T-helper 2 cell treated with Interferon-gamma antibody and Interleukin-4, amounts not matched to agents 100 ng/mL and 5 ng/mL, for 36 hours (primary cell): ENCODE results near the gene PCDHGB7. TPM values are rescaled to one million over a fixed set of nuclear protein-coding genes. Genes with fewer than 3 reads are reported as not detected.
"Not testable (repeated sequence)": the region's sequence is repeated elsewhere in the genome, so short reads cannot be mapped to it uniquely, and the experiment has no call there.

ENCODE experiments used
- intact Hi-C: fragments of 100-400 bp; cut with micrococcal nuclease; formaldehyde crosslinking; loops from one replicate; pipeline ENCODE4 v1.15.1; 2023
- total RNA-seq: library from RNA; stranded (reverse); gene quantifications from 2 replicates; pipeline ENCODE4 v1.2.3, GENCODE V29; 2022

Gene PCDHGB7
- total RNA-seq, 1 donor from 2014 or later = 0.39 TPM

DNA sequence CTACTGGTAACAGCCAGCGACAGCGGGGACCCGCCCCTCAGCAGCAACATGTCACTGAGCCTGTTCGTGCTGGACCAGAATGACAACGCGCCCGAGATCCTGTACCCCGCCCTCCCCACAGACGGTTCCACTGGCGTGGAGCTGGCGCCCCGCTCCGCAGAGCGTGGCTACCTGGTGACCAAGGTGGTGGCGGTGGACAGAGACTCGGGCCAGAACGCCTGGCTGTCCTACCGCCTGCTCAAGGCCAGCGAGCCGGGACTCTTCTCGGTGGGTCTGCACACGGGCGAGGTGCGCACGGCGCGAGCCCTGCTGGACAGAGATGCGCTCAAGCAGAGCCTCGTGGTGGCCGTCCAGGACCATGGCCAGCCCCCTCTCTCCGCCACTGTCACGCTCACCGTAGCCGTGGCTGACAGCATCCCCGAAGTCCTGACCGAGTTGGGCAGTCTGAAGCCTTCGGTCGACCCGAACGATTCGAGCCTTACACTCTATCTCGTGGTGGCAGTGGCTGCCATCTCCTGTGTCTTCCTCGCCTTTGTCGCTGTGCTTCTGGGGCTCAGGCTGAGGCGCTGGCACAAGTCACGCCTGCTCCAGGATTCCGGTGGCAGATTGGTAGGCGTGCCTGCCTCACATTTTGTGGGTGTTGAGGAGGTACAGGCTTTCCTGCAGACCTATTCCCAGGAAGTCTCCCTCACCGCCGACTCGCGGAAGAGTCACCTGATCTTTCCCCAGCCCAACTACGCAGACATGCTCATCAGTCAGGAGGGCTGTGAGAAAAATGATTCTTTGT lies 22.9 kb upstream of the PCDHGB7 start:
- intact Hi-C loops = not testable (repeated sequence)

DNA sequence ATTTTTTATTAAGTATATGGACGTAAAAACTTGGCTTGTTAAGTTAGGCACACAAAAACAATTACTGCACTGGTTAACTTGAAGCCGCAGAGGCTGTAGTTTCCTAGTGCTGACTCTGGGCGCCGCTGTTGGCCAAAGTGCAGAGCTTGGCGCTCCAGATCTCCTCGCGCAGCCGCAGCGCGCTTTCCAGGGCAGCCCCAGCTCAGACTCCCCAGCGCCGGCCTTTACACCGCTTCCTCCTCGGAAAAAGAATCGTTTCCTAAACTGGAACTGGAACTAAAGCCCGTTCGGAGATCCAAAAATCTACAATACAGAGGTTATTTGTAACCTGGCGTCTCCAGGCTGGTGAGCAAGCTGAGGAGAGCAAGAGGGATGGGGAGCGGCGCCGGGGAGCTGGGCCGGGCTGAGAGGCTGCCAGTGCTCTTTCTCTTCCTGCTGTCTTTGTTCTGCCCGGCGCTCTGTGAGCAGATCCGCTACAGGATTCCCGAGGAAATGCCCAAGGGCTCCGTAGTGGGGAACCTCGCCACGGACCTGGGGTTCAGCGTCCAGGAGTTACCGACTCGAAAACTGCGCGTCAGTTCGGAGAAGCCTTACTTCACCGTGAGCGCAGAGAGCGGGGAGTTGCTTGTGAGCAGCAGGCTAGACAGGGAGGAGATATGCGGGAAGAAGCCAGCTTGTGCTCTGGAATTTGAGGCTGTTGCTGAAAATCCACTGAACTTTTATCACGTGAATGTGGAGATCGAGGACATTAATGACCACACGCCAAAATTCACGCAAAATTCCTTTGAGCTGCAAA lies 19.5 kb upstream of the PCDHGB7 start, which contains the start of gene PCDHGB5:
PCDHGB5 (plus strand) TSS at position 192 of the 796 bp plus-strand sequence; CDS start at position 373, 181 bp downstream.
- intact Hi-C loops = not testable (repeated sequence)

- intact Hi-C loops = no loop called here
Measured at GRCh38 chr5:141398608-141399007, 18.9 kb upstream of the PCDHGB7 start.

DNA sequence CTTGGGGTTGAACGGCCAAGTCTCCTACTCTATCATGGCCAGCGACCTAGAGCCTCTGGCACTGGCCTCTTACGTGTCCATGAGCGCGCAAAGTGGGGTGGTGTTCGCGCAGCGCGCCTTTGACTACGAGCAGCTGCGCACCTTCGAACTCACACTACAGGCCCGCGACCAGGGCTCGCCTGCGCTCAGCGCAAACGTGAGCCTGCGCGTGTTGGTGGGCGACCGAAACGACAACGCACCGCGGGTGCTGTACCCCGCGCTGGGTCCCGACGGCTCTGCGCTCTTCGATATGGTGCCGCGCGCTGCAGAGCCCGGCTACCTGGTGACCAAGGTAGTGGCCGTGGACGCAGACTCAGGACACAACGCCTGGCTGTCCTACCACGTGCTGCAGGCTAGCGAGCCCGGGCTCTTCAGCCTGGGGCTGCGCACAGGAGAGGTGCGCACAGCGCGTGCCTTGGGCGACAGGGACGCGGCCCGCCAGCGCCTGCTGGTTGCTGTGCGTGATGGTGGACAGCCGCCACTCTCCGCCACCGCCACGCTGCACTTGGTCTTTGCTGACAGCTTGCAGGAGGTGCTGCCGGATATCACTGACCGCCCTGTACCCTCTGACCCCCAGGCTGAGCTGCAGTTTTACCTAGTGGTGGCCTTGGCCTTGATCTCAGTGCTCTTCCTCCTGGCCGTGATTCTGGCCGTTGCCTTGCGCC lies 17.8 kb upstream of the PCDHGB7 start:
- intact Hi-C loops = no loop called here

DNA sequence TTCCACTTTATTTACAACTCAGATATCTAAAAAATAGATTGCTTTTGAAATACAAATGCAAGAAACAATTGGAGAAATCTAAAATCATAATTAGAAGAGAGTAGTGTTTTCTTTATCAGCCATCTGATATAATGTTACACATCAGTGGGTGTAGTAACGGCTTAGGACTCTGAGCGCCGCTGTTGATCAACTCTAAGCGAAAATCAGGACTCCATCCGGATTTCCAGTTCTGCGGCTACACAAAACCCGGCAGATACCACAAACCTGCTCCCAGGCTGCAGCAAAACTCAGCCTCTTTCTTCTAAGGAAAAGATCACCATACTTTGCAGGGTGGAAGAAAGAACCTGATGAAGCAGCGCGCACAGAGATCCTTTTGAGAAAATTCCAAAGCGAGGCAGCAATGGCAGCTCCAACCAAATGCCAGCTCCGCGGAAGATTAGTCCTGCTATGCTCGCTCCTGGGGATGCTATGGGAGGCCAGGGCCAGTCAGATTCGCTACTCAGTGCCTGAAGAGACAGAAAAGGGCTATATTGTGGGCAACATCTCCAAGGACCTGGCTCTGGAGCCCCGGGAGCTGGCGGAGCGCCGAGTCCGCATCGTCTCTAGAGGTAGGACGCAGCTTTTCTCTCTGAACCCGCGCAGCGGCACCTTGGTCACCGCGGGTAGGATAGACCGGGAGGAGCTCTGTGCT lies 14.8 kb upstream of the PCDHGB7 start, which contains the start of gene PCDHGA9:
PCDHGA9 (plus strand) TSS at position 226 of the 691 bp plus-strand sequence; CDS start at position 401, 175 bp downstream.
- intact Hi-C loops = no loop called here

- intact Hi-C loops = no loop called here
Measured at GRCh38 chr5:141403387-141403786, 14.1 kb upstream of the PCDHGB7 start.

GRCh38 chr5:141407790-141408505 lies 9.5 kb upstream of the PCDHGB7 start, which contains the start of gene PCDHGB6:
TSS of gene PCDHGB6 (plus strand) at chr5:141408021. CDS start at chr5:141408203, 182 bp downstream.
- intact Hi-C loops = not testable (repeated sequence)

- intact Hi-C loops = loop anchor here (5.0 to 10.0 kb wide), 2 partner anchors 87 to 175 kb away; partner anchors contain the start of gene TAF7
Measured at GRCh38 chr5:141409598-141410306, 7.7 kb upstream of the PCDHGB7 start.

GRCh38 chr5:141411575-141411974 lies 5.9 kb upstream of the PCDHGB7 start:
- intact Hi-C loops = loop anchor here (5.0 to 10.0 kb wide), 2 partner anchors 89 to 177 kb away; partner anchors contain the start of gene TAF7

GRCh38 chr5:141412854-141413539 lies 4.5 kb upstream of the PCDHGB7 start, which contains the start of gene PCDHGA10:
TSS of gene PCDHGA10 (plus strand) at chr5:141412987. CDS start at chr5:141413176, 189 bp downstream.
- intact Hi-C loops = loop anchor here (1.0 to 10.0 kb wide), 5 partner anchors 91 to 178 kb away; partner anchors contain the start of gene TAF7

DNA sequence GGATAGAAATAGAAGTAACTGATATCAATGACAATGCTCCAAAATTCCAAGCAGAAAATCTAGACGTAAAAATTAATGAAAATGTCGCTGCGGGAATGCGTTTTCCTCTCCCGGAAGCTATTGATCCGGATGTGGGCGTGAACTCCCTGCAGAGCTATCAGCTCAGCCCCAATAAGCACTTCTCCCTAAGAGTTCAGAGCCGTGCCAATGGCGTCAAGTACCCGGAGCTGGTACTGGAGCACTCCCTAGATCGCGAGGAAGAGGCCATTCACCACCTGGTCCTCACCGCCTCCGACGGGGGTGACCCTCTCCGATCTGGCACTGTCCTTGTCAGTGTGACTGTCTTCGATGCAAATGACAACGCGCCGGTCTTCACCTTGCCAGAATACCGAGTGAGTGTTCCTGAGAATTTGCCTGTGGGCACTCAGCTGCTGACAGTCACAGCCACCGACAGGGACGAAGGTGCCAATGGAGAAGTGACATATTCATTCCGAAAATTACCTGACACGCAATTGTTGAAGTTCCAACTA lies 3.9 kb upstream of the PCDHGB7 start:
- intact Hi-C loops = loop anchor here (2.0 to 10.0 kb wide), 4 partner anchors 91 to 179 kb away; partner anchors contain the start of gene TAF7

DNA sequence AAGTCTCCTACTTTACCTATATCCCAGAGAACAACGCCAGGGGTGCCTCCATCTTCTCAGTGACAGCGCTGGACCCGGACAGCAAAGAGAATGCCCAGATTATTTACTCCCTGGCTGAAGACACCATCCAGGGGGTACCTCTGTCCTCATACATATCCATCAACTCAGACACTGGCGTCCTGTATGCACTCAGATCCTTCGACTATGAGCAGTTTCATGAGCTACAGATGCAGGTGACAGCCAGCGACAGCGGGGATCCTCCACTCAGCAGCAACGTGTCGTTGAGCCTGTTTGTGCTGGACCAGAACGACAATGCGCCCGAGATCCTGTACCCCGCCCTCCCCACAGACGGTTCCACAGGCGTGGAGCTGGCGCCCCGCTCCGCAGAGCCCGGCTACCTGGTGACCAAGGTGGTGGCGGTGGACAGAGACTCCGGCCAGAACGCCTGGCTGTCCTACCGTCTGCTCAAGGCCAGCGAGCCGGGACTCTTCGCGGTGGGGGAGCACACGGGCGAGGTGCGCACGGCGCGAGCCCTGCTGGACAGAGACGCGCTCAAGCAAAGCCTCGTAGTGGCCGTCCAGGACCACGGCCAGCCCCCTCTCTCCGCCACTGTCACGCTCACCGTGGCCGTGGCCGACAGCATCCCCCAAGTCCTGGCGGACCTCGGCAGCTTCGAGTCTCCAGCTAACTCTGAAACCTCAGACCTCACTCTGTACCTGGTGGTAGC lies 2.8 kb upstream of the PCDHGB7 start:
- intact Hi-C loops = loop anchor here (5.0 to 10.0 kb wide), 2 partner anchors 92 to 180 kb away; partner anchors contain the start of gene TAF7

DNA sequence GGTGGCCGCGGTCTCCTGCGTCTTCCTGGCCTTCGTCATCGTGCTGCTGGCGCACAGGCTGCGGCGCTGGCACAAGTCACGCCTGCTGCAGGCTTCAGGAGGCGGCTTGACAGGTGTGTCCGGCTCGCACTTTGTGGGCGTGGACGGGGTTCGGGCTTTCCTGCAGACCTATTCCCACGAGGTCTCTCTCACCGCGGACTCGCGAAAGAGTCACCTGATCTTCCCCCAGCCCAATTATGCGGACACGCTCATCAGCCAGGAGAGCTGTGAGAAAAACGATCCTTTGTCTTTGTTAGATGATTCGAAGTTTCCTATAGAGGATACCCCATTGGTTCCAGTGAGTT lies 2.2 kb upstream of the PCDHGB7 start:
- intact Hi-C loops = loop anchor here (10.0 kb wide), 1 partner anchor 180 kb away; no protein-coding TSS in a partner anchor

DNA sequence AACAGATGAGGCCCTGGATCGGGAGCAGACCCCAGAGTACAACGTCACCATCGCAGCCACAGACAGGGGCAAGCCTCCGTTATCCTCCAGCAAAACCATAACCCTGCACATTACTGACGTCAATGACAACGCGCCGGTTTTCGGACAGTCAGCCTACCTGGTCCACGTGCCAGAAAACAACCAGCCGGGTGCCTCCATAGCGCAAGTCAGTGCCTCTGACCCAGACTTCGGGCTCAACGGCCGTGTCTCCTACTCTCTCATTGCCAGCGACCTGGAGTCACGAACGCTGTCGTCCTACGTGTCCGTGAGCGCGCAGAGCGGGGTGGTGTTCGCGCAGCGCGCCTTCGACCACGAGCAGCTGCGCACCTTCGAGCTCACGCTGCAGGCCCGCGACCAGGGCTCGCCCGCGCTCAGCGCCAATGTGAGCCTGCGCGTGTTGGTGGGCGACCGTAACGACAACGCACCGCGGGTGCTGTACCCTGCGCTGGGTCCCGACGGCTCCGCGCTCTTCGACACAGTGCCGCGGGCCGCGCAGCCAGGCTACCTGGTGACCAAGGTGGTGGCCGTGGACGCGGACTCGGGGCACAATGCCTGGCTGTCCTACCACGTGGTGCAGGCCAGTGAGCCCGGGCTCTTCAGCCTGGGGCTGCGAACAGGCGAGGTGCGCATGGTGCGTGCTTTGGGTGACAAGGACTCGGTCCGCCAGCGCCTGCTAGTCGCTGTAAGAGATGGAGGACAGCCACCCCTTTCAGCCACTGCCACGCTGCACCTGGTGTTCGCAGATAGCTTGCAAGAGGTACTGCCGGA lies 1.8 kb downstream of the PCDHGB7 start:
- intact Hi-C loops = loop anchor here (10.0 kb wide), 1 partner anchor 184 kb away; no protein-coding TSS in a partner anchor

- intact Hi-C loops = loop anchor here (5.0 kb wide), 2 partner anchors 56 to 59 kb away; partner anchors contain the start of genes PCDHGA5 and PCDHGC3
Measured at GRCh38 chr5:141420855-141421488, 3.5 kb downstream of the PCDHGB7 start, which contains the start of gene PCDHGA11. TSS of gene PCDHGA11 (plus strand) at chr5:141421051. CDS start at chr5:141421228, 177 bp downstream.

- intact Hi-C loops = loop anchor here (5.0 kb wide), 2 partner anchors 56 to 59 kb away; partner anchors contain the start of genes PCDHGA5 and PCDHGC3
Measured at GRCh38 chr5:141421489-141421855, 4.0 kb downstream of the PCDHGB7 start.
